ENCODE results near the gene KRTAP2-4.
"Not testable (repeated sequence)": the region's sequence is repeated elsewhere in the genome, so short reads cannot be mapped to it uniquely, and the experiment has no call there.

KRTAP2-4 gene

DNA sequence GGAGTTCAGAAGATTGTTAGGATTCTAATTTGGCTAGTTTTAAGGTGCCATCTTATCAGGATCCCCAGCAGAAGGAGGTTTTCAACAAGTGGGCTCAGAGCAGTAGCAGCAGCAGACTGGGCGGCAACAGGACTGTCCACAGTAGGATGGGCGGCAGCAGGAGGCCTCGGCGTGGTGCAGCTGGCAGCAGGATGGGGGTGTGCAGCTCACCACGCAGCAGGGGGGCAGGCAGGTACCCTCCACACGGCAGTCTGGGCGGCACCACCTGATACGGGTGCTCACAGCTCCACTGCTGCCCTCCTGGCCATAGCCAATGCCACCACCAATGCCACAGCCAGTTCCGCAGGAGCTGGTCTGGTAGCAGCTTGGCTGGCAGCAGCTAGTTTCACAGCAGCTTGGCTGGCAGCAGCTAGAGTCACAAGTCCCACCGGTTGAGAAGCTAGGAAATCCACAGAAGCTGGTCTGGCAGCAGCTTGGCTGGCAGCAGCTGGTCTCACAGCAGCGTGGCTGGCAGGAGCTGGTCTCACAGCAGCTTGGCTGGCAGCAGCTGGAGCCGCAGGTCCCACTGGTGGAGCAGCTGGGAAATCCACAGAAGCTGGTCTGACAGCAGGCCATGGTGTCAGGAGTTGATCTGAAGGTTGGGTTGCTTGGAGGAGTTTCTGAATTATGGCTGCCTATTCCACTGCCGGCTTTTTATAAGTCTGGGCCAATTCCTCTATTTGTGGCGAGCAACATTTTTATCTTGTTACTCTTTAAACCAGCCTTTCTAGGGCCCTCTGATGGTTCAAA lies 24.7 kb downstream of the KRTAP2-4 start, which contains the start of gene KRTAP1-1:
KRTAP1-1 (minus strand) TSS at position 668 of the 789 bp plus-strand sequence; CDS start at position 615, 53 bp downstream.
- ATAC-seq (replicated peaks); DNase-seq; H3K36me3 Mint-ChIP-seq (ENCODE audit: insufficient read depth); H3K27ac Mint-ChIP-seq; H3K4me1 Mint-ChIP-seq (ENCODE audit: low read depth in 2 of 2); H3K9me3 Mint-ChIP-seq; H3K4me3 Mint-ChIP-seq: not testable (repeated sequence)
- H3K27me3 Mint-ChIP-seq = peaks cover 36 to 37% of the 10 kb centered on the region in 2 donors

DNA sequence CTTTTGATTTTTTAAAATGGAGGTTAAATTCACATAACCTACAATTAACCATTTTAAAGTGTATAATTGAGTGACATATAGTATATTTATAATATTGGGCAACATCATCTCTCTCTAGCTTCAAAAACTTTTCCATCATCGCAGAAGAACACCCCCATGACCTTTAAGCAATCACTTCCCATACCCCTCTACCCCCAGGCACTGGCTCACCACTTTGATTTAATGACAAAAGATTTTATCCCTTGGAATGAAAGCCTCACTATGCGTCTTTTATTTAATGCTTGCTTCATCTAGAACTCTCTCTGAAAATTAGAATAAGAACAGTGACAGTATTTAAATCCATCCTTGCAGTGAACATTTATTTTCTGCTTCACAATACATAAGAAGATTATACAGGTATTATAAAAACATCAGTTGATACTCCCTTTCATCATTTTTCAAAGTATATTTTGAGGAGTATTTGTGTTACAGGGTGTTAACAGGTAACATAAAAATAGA lies 27.8 kb downstream of the KRTAP2-4 start:
- peaks cover 39 to 49% of the 10 kb centered on the region in 2 donors for H3K27me3 Mint-ChIP-seq
- no peak for DNase-seq
- no peak overlapping the region for H3K27ac Mint-ChIP-seq
- H3K4me3 Mint-ChIP-seq = no peak overlapping the region
- H3K9me3 Mint-ChIP-seq = no peaks in the 10 kb centered on the region
- no peak for ATAC-seq (replicated peaks)
- no peaks in the 10 kb centered on the region for H3K36me3 Mint-ChIP-seq (ENCODE audit: insufficient read depth)
- H3K4me1 Mint-ChIP-seq (ENCODE audit: low read depth in 2 of 2) = no peaks in the 10 kb centered on the region

DNA sequence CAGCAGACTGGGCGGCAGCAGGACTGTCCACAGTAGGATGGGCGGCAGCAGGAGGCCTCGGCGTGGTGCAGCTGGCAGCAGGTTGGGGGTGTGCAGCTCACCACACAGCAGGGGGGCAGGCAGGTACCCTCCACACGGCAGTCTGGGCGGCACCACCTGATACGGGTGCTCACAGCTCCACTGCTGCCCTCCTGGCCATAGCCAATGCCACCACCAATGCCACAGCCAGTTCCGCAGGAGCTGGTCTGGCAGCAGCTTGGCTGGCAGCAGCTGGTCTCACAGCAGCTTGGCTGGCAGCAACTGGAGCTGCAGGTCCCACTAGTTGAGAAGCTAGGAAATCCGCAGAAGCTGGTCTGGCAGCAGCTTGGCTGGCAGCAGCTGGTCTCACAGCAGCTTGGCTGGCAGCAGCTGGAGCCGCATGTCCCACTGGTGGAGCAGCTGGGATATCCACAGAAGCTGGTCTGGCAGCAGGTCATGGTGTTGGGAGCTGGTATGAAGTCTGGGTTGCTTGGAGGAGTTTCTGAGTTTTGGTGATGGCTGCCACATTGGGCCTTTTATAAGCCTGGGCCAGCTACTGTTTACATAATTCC lies 31.2 kb downstream of the KRTAP2-4 start, which contains the start of gene KRTAP1-3:
KRTAP1-3 (minus strand) TSS at position 529 of the 590 bp plus-strand sequence; CDS start at position 476, 53 bp downstream.
- peaks cover 60 to 62% of the 10 kb centered on the region in 2 donors for H3K27me3 Mint-ChIP-seq
- H3K4me3 Mint-ChIP-seq; DNase-seq; H3K27ac Mint-ChIP-seq; H3K36me3 Mint-ChIP-seq (ENCODE audit: insufficient read depth); ATAC-seq (replicated peaks); H3K4me1 Mint-ChIP-seq (ENCODE audit: low read depth in 2 of 2); H3K9me3 Mint-ChIP-seq: not testable (repeated sequence)

DNA sequence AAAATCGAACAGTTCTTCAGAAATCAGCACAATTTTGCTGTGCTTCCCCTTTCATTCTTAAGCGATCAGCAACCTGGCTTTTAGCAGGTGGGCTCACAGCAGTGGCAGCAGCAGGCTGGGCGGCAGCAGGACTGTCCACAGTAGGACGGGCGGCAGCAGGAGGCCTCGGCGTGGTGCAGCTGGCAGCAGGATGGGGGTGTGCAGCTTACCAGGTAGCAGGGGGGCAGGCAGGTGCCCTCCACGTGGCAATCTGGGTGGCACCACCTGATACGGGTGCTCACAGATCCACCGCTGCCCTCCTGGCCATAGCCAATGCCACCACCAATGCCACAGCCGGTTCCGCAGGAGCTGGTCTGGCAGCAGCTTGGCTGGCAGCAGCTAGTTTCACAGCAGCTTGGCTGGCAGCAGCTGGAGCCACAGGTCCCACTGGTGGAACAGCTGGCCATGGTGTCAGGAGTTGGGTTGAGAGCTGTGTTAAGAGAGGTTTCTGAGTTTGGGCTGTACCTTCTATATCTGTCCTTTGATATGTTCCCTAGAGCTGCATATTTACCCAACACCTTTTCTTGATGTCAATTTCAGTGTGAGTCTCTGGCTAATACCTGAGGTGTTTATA lies 35.9 kb downstream of the KRTAP2-4 start, which contains the start of gene KRTAP1-4:
KRTAP1-4 (minus strand) TSS at position 563 of the 613 bp plus-strand sequence; CDS start at position 446, 117 bp downstream.
- no peak for ATAC-seq (replicated peaks)
- H3K36me3 Mint-ChIP-seq (ENCODE audit: insufficient read depth) = no peaks in the 10 kb centered on the region
- no peak within 1 kb of the TSS for H3K27ac Mint-ChIP-seq
- no peaks in the 10 kb centered on the region for H3K4me1 Mint-ChIP-seq (ENCODE audit: low read depth in 2 of 2)
- no peak within 1 kb of the TSS for H3K4me3 Mint-ChIP-seq
- H3K27me3 Mint-ChIP-seq = peaks cover 65 to 69% of the 10 kb centered on the region in 2 donors
- DNase-seq = no peak
- H3K9me3 Mint-ChIP-seq = no peaks in the 10 kb centered on the region

DNA sequence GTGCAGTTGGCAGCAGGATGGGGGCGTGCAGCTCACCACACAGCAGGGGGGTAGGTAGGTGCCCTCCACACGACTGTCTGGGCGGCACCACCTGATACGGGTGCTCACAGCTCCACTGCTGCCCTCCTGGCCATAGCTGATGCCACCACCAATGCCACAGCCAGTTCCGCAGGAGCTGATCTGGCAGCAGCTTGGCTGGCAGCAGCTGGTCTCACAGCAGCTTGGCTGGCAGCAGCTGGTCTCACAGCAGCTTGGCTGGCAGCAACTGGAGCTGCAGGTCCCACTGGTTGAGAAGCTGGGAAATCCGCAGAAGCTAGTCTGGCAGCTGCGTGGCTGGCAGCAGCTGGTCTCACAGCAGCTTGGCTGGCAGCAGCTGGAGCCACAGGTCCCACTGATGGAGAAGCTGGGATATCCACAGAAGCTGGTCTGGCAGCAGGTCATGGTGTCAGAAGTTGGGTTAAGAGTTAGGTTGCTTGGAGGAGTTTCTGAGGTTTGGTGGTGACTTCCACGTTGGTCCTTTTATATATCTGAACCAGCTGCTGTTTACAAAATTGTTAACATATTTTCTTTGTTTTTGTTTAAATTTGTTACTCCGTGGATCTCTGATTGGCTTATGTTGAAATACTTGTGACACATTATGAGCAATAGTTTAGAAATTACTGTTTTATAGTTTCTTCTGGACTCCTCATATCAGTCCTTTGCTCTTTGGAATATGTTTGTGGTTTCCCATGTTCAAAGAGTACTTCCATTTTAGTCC lies 38.8 kb downstream of the KRTAP2-4 start, which contains the start of gene KRTAP1-5:
KRTAP1-5 (minus strand) TSS at position 494 of the 757 bp plus-strand sequence; CDS start at position 441, 53 bp downstream.
- Mint-ChIP-seq H3K27me3 (peaks cover 61 to 69% of the 10 kb centered on the region in 2 donors), H3K36me3 (ENCODE audit: insufficient read depth) (no peaks in the 10 kb centered on the region), H3K4me1 (ENCODE audit: low read depth in 2 of 2) (no peaks in the 10 kb centered on the region), H3K9me3 (no peaks in the 10 kb centered on the region), H3K4me3 (no peak within 1 kb of the TSS), H3K27ac (no peak within 1 kb of the TSS)
- ATAC-seq (replicated peaks) = no peak
- DNase-seq = no peak

DNA sequence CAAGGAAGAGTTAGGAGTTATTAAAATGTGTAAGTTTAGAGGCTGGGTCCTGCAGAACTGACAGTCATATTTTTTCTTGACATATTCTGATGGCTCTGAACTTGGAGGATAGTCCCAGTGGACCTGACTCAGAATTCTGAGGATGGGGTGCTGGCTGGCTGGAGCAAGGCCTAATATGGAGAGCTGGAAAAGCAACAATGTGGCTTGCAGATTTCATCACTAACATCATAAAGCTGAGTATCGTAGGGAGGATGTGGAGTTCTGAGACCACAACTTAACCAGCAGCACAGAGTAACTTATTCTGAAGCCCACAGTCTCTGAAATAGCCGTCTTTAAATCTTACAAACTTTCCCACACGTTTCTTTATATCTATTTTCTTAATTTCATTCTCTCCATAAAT lies 41.0 kb downstream of the KRTAP2-4 start:
- H3K4me3 Mint-ChIP-seq = no peak overlapping the region
- H3K36me3 Mint-ChIP-seq (ENCODE audit: insufficient read depth) = no peaks in the 10 kb centered on the region
- DNase-seq (no peak), ATAC-seq (replicated peaks) (no peak)
- peaks cover 55 to 56% of the 10 kb centered on the region in 2 donors for H3K27me3 Mint-ChIP-seq
- no peaks in the 10 kb centered on the region for H3K9me3 Mint-ChIP-seq
- H3K27ac Mint-ChIP-seq = no peak overlapping the region
- no peaks in the 10 kb centered on the region for H3K4me1 Mint-ChIP-seq (ENCODE audit: low read depth in 2 of 2)

DNA sequence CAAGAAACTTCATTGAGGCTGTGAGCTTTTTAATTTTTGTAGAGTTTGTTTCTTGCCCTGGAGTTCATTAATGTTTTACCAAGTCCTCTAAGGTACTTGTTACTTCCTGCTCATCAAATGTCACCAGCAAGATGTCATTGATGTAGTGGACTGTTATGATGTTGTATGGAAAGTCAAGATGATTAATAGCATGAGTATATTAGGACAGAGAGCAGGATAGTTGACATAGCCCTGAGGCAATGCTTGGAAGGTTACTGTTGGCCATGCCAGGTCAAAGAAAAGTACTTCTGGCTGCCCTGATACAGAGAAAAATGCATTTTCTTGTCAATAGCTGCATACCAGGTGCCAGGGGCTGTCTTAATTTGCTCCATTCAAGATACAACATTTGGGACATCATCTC lies 45.3 kb downstream of the KRTAP2-4 start:
- Mint-ChIP-seq H3K27ac (no peak overlapping the region), H3K4me1 (ENCODE audit: low read depth in 2 of 2) (no peaks in the 10 kb centered on the region), H3K36me3 (ENCODE audit: insufficient read depth) (no peaks in the 10 kb centered on the region), H3K4me3 (no peak overlapping the region), H3K27me3 (peaks cover 36 to 48% of the 10 kb centered on the region in 2 donors), H3K9me3 (no peaks in the 10 kb centered on the region)
- ATAC-seq (replicated peaks) = no peak
- no peak for DNase-seq

DNA sequence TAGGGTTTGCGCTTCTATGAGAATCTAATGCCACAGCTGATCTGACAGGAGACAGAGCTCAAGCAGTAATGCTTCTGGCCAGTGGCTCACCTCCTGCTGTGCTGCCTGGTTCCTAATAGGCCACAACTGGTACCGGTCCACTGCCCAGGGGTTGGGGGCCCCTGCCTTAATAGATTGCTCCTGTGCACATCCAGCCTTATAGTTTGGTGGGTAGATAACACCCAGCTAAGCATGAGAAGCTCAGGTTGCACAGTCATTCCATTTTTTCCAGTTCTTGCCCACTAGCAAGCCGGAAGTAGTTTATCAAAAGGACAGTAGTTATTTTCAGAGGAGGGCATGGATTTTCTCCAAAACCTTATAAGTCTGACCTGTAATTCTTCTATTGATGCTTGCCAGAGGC lies 46.3 kb downstream of the KRTAP2-4 start:
- no peak for ATAC-seq (replicated peaks)
- Mint-ChIP-seq H3K4me3 (no peak overlapping the region), H3K4me1 (ENCODE audit: low read depth in 2 of 2) (no peaks in the 10 kb centered on the region), H3K9me3 (no peaks in the 10 kb centered on the region), H3K27ac (no peak overlapping the region), H3K36me3 (ENCODE audit: insufficient read depth) (no peaks in the 10 kb centered on the region), H3K27me3 (peaks cover 39 to 55% of the 10 kb centered on the region in 2 donors)
- DNase-seq = no peak

DNA sequence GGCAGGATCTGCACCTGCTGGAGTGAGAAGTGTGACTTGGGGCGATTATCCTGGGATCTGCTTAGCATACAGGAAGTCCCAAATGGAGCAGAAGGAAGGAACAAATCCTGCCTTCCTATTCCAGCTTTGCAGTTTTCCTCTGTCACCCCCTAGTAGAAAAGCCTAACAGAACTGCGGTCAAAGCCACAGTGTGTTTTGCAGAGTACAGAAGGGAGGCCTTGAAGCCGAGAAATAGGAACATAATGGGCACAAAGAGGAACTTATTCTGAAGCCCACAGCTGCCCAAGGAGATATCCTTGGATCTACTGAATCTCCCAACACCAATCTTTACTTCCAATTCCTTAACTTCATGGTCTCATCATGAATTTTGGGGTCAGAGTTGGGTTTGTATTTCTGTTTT lies 47.1 kb downstream of the KRTAP2-4 start:
- DNase-seq (no peak), ATAC-seq (replicated peaks) (no peak)
- peaks cover 39 to 55% of the 10 kb centered on the region in 2 donors for H3K27me3 Mint-ChIP-seq
- H3K36me3 Mint-ChIP-seq (ENCODE audit: insufficient read depth) = no peaks in the 10 kb centered on the region
- H3K4me1 Mint-ChIP-seq (ENCODE audit: low read depth in 2 of 2) = no peaks in the 10 kb centered on the region
- H3K27ac Mint-ChIP-seq = no peak overlapping the region
- no peak overlapping the region for H3K4me3 Mint-ChIP-seq
- H3K9me3 Mint-ChIP-seq = no peaks in the 10 kb centered on the region

DNA sequence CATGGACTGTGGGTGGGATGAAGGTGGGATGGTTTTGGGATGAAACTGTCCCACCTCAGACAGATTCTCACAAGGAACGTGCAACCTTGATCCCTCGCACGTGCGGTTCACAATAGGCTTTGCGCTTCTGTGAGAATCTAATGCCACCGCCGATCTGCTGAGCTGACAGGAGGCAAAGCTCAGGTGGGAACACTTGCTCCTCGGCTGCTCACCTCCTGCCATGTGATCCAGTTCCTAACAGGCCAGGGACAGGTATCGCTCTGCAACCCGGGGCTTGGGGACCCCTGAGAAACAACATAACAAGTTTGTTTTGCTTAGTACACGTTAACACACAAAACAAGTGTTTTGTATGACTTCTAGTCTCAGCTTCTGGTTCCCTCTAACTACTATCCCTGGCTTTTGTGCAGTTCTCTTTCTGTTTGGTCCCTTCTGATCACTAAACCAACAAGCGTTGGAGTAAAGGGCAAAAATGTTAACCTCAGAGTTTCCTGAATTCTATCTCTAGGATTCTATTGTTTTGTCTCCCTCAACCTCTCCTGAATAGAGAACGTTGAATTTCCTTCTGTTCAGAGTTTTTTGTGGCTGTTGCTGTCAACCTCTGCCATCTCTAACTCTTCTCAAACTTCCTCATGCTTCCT lies 49.0 kb downstream of the KRTAP2-4 start:
- Mint-ChIP-seq H3K4me1 (ENCODE audit: low read depth in 2 of 2) (no peaks in the 10 kb centered on the region), H3K4me3 (no peak overlapping the region), H3K27ac (no peak overlapping the region), H3K36me3 (ENCODE audit: insufficient read depth) (no peaks in the 10 kb centered on the region), H3K27me3 (peaks cover 24 to 45% of the 10 kb centered on the region in 2 donors), H3K9me3 (no peaks in the 10 kb centered on the region)
- DNase-seq = no peak
- no peak for ATAC-seq (replicated peaks)

DNA sequence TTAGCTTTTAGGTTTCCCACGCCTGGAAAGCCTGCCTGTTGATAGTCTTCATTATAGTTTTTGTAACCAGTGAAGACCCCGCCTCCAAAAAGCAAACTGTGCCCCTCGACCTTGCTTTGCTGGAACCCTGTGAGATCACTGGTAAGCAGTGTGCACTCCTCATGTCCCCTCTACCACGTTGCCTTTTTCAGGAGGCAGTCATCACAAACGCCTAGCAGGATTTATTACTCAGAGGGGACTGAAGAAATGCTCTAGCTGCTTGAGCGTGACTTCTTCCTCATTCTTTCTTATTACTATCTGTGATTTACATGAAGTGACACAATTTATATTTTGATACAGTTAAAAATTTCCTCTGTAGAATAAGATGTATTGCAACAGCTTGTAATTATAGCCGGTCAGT lies 50.2 kb downstream of the KRTAP2-4 start:
- H3K4me1 Mint-ChIP-seq (ENCODE audit: low read depth in 2 of 2) = no peaks in the 10 kb centered on the region
- peaks cover 20 to 40% of the 10 kb centered on the region in 2 donors for H3K27me3 Mint-ChIP-seq
- H3K9me3 Mint-ChIP-seq = no peaks in the 10 kb centered on the region
- DNase-seq = no peak
- H3K4me3 Mint-ChIP-seq = no peak overlapping the region
- no peaks in the 10 kb centered on the region for H3K36me3 Mint-ChIP-seq (ENCODE audit: insufficient read depth)
- ATAC-seq (replicated peaks) = no peak
- H3K27ac Mint-ChIP-seq = no peak overlapping the region
